HepG2 (cell line): ENCODE data around the gene FOSB. TPM values are rescaled to one million over a fixed set of nuclear protein-coding genes. Genes with fewer than 3 reads are reported as not detected.

ENCODE experiments used
- ATAC-seq: fragments of 200-7000 bp; cut with Tn5 transposase; 3 replicates; pipeline ENCODE4 v1.9.1; 2020; ENCODE audit warnings: mild to moderate bottlenecking, moderate library complexity
- BruUV-seq: library from RNA; stranded (reverse); fragments of 400-500 nt; replicated peaks from 2 replicates; lab custom pipeline; 2021; lab: Mats Ljungman, UMichigan
- CTCF ChIA-PET: fragments of 300-600 bp; formaldehyde crosslinking; extraction: SDS; loops from one replicate; lab custom pipeline; 2021; ENCODE audit warnings: low total read pairs, inconsistent platforms, low intra/inter-chr PET ratio; lab: Yijun Ruan, JAX
- POLR2A ChIA-PET: fragments of 350-600 bp; sonication (Branson Sonifier 250); formaldehyde crosslinking; loops from one replicate; lab custom pipeline; 2020; ENCODE audit warnings: antibody characterized with exemption, inconsistent platforms; lab: Yijun Ruan, JAX
- DNase-seq: peaks from one replicate; pipeline ENCODE4 v3.0.0-alpha.2; 2015; ENCODE audit warnings: low spot score
- FAIRE-seq: peaks from 3 replicates; lab custom pipeline; 2011; peaks lifted over from hg19 to GRCh38; lab: Jason Lieb, UNC
- H2AFZ ChIP-seq: one replicate; pipeline ENCODE4 v1.6.1; 2011; ENCODE audit warnings: low read length, inconsistent platforms
- H3K27ac ChIP-seq: fragments of 300-600 bp; 3 replicates; pipeline ENCODE4 v1.8.0; 2011; ENCODE audit warnings: mixed run types, mild to moderate bottlenecking, mixed read lengths, low read length, inconsistent platforms; ENCODE audit not compliant: insufficient read depth; ENCODE audit errors: extremely low read length
- H3K27me3 ChIP-seq, 2 experiments: fragments of 200-600 bp in 1 of 2; 2 replicates in 1 of 2; 3 replicates in 1 of 2; pipeline versions ENCODE4 v1.6.0 to v1.8.0; 2011; ENCODE audit warnings: low read length in 2 of 2, mild to moderate bottlenecking in 2 of 2, moderate library complexity in 2 of 2, inconsistent platforms in 1 of 2; ENCODE audit not compliant: insufficient read depth in 2 of 2, control insufficient read depth in 1 of 2
- H3K36me3 ChIP-seq, 2 experiments: fragments of 200-600 bp in 1 of 2; replicated peaks in 1 of 2; 2 replicates in 1 of 2; 3 replicates in 1 of 2; pipeline versions ENCODE4 v1.5.1 to v1.8.0; 2011; ENCODE audit warnings: low read length in 2 of 2, inconsistent platforms in 1 of 2; ENCODE audit not compliant: insufficient read depth in 2 of 2, control insufficient read depth in 1 of 2
- H3K4me1 ChIP-seq: 2 replicates; pipeline ENCODE4 v1.5.1; 2012; ENCODE audit warnings: low read length, inconsistent platforms; ENCODE audit not compliant: insufficient read depth
- H3K4me2 ChIP-seq: 2 replicates; pipeline ENCODE4 v1.6.0; 2011; ENCODE audit warnings: low read depth, low read length, inconsistent platforms
- H3K4me3 ChIP-seq, 3 experiments: fragments of 200-600 bp in 1 of 3; sonication (generic), shearing (Covaris generic) in 1 of 3; replicated peaks in 1 of 3; 2 replicates each; pipeline ENCODE4 v1.5.1; 2011 to 2016; ENCODE audit warnings: low read length in 3 of 3, inconsistent platforms in 2 of 3, low read depth in 2 of 3, mild to moderate bottlenecking in 2 of 3, control low read depth in 1 of 3, mixed read lengths in 1 of 3; ENCODE audit not compliant: insufficient read depth in 1 of 3
- H3K79me2 ChIP-seq: one replicate; pipeline ENCODE4 v1.6.1; 2011; ENCODE audit warnings: low read length, inconsistent platforms; ENCODE audit not compliant: insufficient read depth
- H3K9ac ChIP-seq: 2 replicates; pipeline ENCODE4 v1.6.0; 2011; ENCODE audit warnings: mild to moderate bottlenecking, low read depth, low read length, inconsistent platforms; ENCODE audit not compliant: insufficient read depth
- H3K9me3 ChIP-seq: 2 replicates; pipeline ENCODE4 v1.5.1; 2012; ENCODE audit warnings: mild to moderate bottlenecking, low read length
- H4K20me1 ChIP-seq: 2 replicates; pipeline ENCODE4 v1.6.0; 2011; ENCODE audit warnings: inconsistent platforms, mild to moderate bottlenecking, low read length, moderate library complexity; ENCODE audit not compliant: insufficient read depth
- HOXA9 ChIP-seq: sonication (generic); formaldehyde crosslinking; IDR thresholded peaks from 2 replicates; pipeline ENCODE4 v1.8.1; 2022; ENCODE audit warnings: missing genetic modification reagents, mild to moderate bottlenecking, moderate library complexity, borderline replicate concordance
- IKZF4 ChIP-seq: sonication (generic); formaldehyde crosslinking; IDR thresholded peaks from 2 replicates; pipeline ENCODE4 v1.5.1; 2020; ENCODE audit warnings: borderline replicate concordance, mild to moderate bottlenecking, low read depth, missing genetic modification reagents; ENCODE audit errors: not compliant biosample characterization
- KAT2B ChIP-seq: fragments of 150-350 bp; IDR thresholded peaks from 2 replicates; pipeline ENCODE4 v1.6.1; 2014; ENCODE audit warnings: low read depth, low read length, borderline replicate concordance
- KDM1A ChIP-seq: IDR thresholded peaks from 2 replicates; pipeline ENCODE4 v1.6.1; 2016; ENCODE audit warnings: missing compliant biosample characterization
- MED8 ChIP-seq: sonication (generic); formaldehyde crosslinking; IDR thresholded peaks from 2 replicates; pipeline ENCODE4 v1.8.1; 2023; ENCODE audit warnings: mild to moderate bottlenecking, missing genetic modification reagents; ENCODE audit not compliant: insufficient replicate concordance
- ONECUT2 ChIP-seq: sonication (generic); formaldehyde crosslinking; IDR thresholded peaks from 2 replicates; pipeline ENCODE4 v1.4.0; 2020; ENCODE audit warnings: missing genetic modification reagents
- SKI ChIP-seq: fragments of 450-650 bp; IDR thresholded peaks from one replicate; pipeline ENCODE4 v1.6.1; 2018; ENCODE audit warnings: mild to moderate bottlenecking; ENCODE audit not compliant: partially characterized antibody
- SMC3 ChIP-seq: IDR thresholded peaks from 2 replicates; pipeline ENCODE4 v1.6.1; 2011; ENCODE audit warnings: low read length, improper control_type of control experiment
- STAG1 ChIP-seq: sonication (generic); formaldehyde crosslinking; IDR thresholded peaks from 2 replicates; pipeline ENCODE4 v1.4.0; 2020; ENCODE audit warnings: missing genetic modification reagents
- ZBTB7A ChIP-seq: sonication (generic); formaldehyde crosslinking; IDR thresholded peaks from 2 replicates; pipeline ENCODE4 v1.8.0; 2022; ENCODE audit warnings: mild to moderate bottlenecking, missing genetic modification reagents
- ZNF501 ChIP-seq: sonication (generic); formaldehyde crosslinking; IDR thresholded peaks from 2 replicates; pipeline ENCODE4 v1.5.1; 2020; ENCODE audit warnings: mild to moderate bottlenecking, moderate library complexity, missing genetic modification reagents
- ZNF563 ChIP-seq: sonication (generic); formaldehyde crosslinking; IDR thresholded peaks from 2 replicates; pipeline ENCODE4 v1.8.0; 2022; ENCODE audit warnings: mild to moderate bottlenecking, moderate library complexity, missing genetic modification reagents
- WGBS: methylation state at CpG from one replicate; pipeline ENCODE4 v1.1.6; 2017; ENCODE audit warnings: low lambda C conversion rate; 5-methylcytosine and 5-hydroxymethylcytosine counted together
- in situ Hi-C: cut with HindIII; loops from 2 replicates; pipeline ENCODE4 v1.10.0; 2017; ENCODE audit warnings: low pct_unique_long_range_greater_than_20kb; ENCODE audit not compliant: extremely low pct_ligation_motif_present
- intact Hi-C: fragments of 100-400 bp; cut with micrococcal nuclease; formaldehyde crosslinking; loops from one replicate; pipeline ENCODE4 v1.10.0; 2022; ENCODE audit not compliant: unreplicated experiment
- polyA plus RNA-seq, 8 experiments: library from polyadenylated mRNA; depleted of rRNA in 3 of 8; stranded (reverse) in 7 of 8; unstranded in 1 of 8; fragments of >200 nt; fragmentation: Illumina TruSeq in 4 of 8; extraction: Trizol in 4 of 8; gene quantifications; 2 replicates each; pipeline versions ENCODE4 v1.2.1 to v1.2.3, GENCODE V29; 2011 to 2016; ENCODE audit warnings: low read depth in 4 of 8, missing spikeins in 1 of 8, mixed read lengths in 1 of 8; ENCODE audit not compliant: insufficient read depth in 1 of 8
- total RNA-seq, 5 experiments: library from RNA; depleted of rRNA; stranded (reverse); fragments of >200 nt; fragmentation: Illumina TruSeq; extraction: Trizol; gene quantifications; 2 replicates each; pipeline ENCODE4 v1.2.3, GENCODE V29; 2016; ENCODE audit warnings: low read depth in 1 of 5
- TF ChIP-seq, protein P1 (sequence below): sonication (generic); formaldehyde crosslinking; conservative IDR thresholded peaks from 2 replicates; pipeline ENCODE4 v1.8.1; 2023; ENCODE audit warnings: missing genetic modification reagents
- TF ChIP-seq, protein P2 (sequence below): sonication (generic); formaldehyde crosslinking; IDR thresholded peaks from 2 replicates; pipeline ENCODE4 v1.4.0; 2020; ENCODE audit warnings: missing genetic modification reagents

Gene FOSB
- total and polyA plus RNA-seq, 2 of the 13 experiments (the other 11 are each of a cell fraction or from before 2014, with no cell fraction given): 2.8 to 6.0 TPM

GRCh38 chr19:45445139-45445538, 22.7 kb upstream of the FOSB start:
- FAIRE-seq (no peak), DNase-seq (no peak), ATAC-seq (no peak)
- Histone ChIP-seq H3K9me3 (no peaks in the 10 kb centered on the region), H3K4me3 (peak overlapping the region in 1 of 3 experiments; percentile 72; a peak in 2 of 6 replicates), H3K79me2 (no peaks in the 10 kb centered on the region), H3K36me3 (no peaks in the 10 kb centered on the region), H2AFZ (no peak overlapping the region), H3K4me2 (peak overlapping the region; percentile 100), H3K9ac (peak overlapping the region; percentile 90), H3K4me1 (peaks cover 82% of the 10 kb centered on the region), H4K20me1 (no peaks in the 10 kb centered on the region), H3K27me3 (no peaks in the 10 kb centered on the region), H3K27ac (peak overlapping the region; percentile 89)
- intact Hi-C loops (no loop called here), in situ Hi-C loops (no loop called here)
- WGBS: 43% methylated on average over 4 of the region's 4 CpGs
- ChIA-PET POLR2A (interaction anchor here (0.5 to 1.7 kb wide), 2 partner anchors 10 to 18 kb away, joined by 3 to 5 read pairs; no protein-coding TSS in a partner anchor), CTCF (interaction anchor here (1.0 to 3.1 kb wide), 2 partner anchors 21 to 33 kb away, joined by 4 to 9 read pairs; no protein-coding TSS in a partner anchor)
- BruUV-seq: no TSS peak
- TF ChIP-seq ZNF563 (CRISPR knock-in tag): no peak
- TF ChIP-seq, protein P1, sequence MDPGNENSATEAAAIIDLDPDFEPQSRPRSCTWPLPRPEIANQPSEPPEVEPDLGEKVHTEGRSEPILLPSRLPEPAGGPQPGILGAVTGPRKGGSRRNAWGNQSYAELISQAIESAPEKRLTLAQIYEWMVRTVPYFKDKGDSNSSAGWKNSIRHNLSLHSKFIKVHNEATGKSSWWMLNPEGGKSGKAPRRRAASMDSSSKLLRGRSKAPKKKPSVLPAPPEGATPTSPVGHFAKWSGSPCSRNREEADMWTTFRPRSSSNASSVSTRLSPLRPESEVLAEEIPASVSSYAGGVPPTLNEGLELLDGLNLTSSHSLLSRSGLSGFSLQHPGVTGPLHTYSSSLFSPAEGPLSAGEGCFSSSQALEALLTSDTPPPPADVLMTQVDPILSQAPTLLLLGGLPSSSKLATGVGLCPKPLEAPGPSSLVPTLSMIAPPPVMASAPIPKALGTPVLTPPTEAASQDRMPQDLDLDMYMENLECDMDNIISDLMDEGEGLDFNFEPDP (CRISPR knock-in tag): 0 out of 2 replicates have a peak, but pooled peaks have one; percentile 32

DNA sequence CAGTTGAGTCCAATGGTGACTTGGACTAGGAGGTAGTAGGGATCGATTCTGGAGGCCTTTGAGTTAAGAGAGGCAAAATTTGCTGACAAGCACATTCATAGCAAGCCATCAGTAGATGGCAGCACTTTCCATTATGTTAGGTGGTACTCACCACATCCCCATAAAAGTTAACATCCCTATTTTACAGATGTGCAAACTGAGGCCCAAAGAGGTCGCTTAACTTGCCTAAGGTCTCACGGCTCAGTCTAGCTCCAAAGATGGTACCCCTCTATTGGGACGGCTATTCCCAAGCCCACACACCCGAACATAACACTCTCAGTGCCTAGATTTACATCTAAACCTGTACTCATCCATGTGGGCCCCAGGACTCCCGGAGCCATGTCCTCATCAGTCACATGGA, 21.5 kb upstream of the FOSB start:
- no peaks in the 10 kb centered on the region for H3K9me3 ChIP-seq
- H3K9ac ChIP-seq: no peak overlapping the region
- no peaks in the 10 kb centered on the region for H4K20me1 ChIP-seq
- peaks cover 0 to 4% of the 10 kb centered on the region in 2 experiments; a peak in 3 of 5 replicates for H3K27me3 ChIP-seq
- no peak overlapping the region for H3K4me3 ChIP-seq
- no peak for ATAC-seq
- in situ Hi-C loops: no loop called here
- ChIA-PET CTCF (interaction anchor here (3.1 kb wide), 1 partner anchor 32 kb away, joined by 9 read pairs; no protein-coding TSS in a partner anchor), POLR2A (no interaction called here)
- H2AFZ ChIP-seq: no peak overlapping the region
- H3K36me3 ChIP-seq: no peaks in the 10 kb centered on the region
- no peaks in the 10 kb centered on the region for H3K79me2 ChIP-seq
- intact Hi-C loops: no loop called here
- no peak overlapping the region for H3K4me2 ChIP-seq
- FAIRE-seq: peak; percentile 56
- peak; percentile 63 for DNase-seq
- 33% methylated on average over 6 of the region's 6 CpGs for WGBS
- no TSS peak for BruUV-seq
- peaks cover 79% of the 10 kb centered on the region for H3K4me1 ChIP-seq
- no peak overlapping the region for H3K27ac ChIP-seq
- no peak for TF ChIP-seq ZNF501 (CRISPR knock-in tag)
- TF ChIP-seq IKZF4 (CRISPR knock-in tag): no peak
- TF ChIP-seq, protein P2, sequence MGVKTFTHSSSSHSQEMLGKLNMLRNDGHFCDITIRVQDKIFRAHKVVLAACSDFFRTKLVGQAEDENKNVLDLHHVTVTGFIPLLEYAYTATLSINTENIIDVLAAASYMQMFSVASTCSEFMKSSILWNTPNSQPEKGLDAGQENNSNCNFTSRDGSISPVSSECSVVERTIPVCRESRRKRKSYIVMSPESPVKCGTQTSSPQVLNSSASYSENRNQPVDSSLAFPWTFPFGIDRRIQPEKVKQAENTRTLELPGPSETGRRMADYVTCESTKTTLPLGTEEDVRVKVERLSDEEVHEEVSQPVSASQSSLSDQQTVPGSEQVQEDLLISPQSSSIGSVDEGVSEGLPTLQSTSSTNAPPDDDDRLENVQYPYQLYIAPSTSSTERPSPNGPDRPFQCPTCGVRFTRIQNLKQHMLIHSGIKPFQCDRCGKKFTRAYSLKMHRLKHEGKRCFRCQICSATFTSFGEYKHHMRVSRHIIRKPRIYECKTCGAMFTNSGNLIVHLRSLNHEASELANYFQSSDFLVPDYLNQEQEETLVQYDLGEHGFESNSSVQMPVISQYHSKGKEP (CRISPR knock-in tag): no peak
- TF ChIP-seq ONECUT2: peak; percentile 52; the same call in 1 of the 2 replicates
- TF ChIP-seq SKI: no peak
- peak; percentile 53 for TF ChIP-seq STAG1
- no peak for TF ChIP-seq HOXA9 (CRISPR knock-in tag)
- peak; percentile 89 for TF ChIP-seq KDM1A (CRISPR knock-in tag)
- no peak for TF ChIP-seq ZBTB7A (CRISPR knock-in tag)
- TF ChIP-seq KAT2B: no peak
- peak; percentile 44; the same call in 1 of the 2 replicates for TF ChIP-seq SMC3
- no peak for TF ChIP-seq MED8 (CRISPR knock-in tag)
